ENCODE data around the gene CDKN1A. TPM values are rescaled to one million over a fixed set of nuclear protein-coding genes. Genes with fewer than 3 reads are reported as not detected.

CDKN1A gene
- total RNA-seq, 1 donor from 2014 or later = 48.4 TPM

- no peak for TF ChIP-seq CTCF (IDR thresholded peaks at IDR 0.05; ENCODE audit: unreplicated experiment)
- Mint-ChIP-seq H3K9me3 (ENCODE audit: unreplicated experiment) (no peaks in the 10 kb centered on the region), H3K27ac (ENCODE audit: unreplicated experiment) (no peak overlapping the region), H3K4me3 (ENCODE audit: unreplicated experiment) (no peak overlapping the region), H3K36me3 (ENCODE audit: low read depth, unreplicated experiment) (no peaks in the 10 kb centered on the region), H3K27me3 (ENCODE audit: unreplicated experiment) (peaks cover 11% of the 10 kb centered on the region), H3K4me1 (ENCODE audit: unreplicated experiment) (no peaks in the 10 kb centered on the region)
- DNase-seq (ENCODE audit: low spot score) = no peak
Measured at GRCh38 chr6:36698196-36698595, 19.7 kb downstream of the CDKN1A start.

GRCh38 chr6:36698871-36699271 lies 20.4 kb downstream of the CDKN1A start:
- Mint-ChIP-seq H3K4me3 (ENCODE audit: unreplicated experiment) (no peak overlapping the region), H3K4me1 (ENCODE audit: unreplicated experiment) (no peaks in the 10 kb centered on the region), H3K27ac (ENCODE audit: unreplicated experiment) (no peak overlapping the region), H3K27me3 (ENCODE audit: unreplicated experiment) (peaks cover 12% of the 10 kb centered on the region), H3K9me3 (ENCODE audit: unreplicated experiment) (no peaks in the 10 kb centered on the region), H3K36me3 (ENCODE audit: low read depth, unreplicated experiment) (no peaks in the 10 kb centered on the region)
- no peak for DNase-seq (ENCODE audit: low spot score)
- no peak for TF ChIP-seq CTCF (IDR thresholded peaks at IDR 0.05; ENCODE audit: unreplicated experiment)

- Mint-ChIP-seq H3K27ac (ENCODE audit: unreplicated experiment) (no peak overlapping the region), H3K4me1 (ENCODE audit: unreplicated experiment) (no peaks in the 10 kb centered on the region), H3K36me3 (ENCODE audit: low read depth, unreplicated experiment) (no peaks in the 10 kb centered on the region), H3K9me3 (ENCODE audit: unreplicated experiment) (no peaks in the 10 kb centered on the region), H3K27me3 (ENCODE audit: unreplicated experiment) (peaks cover 12% of the 10 kb centered on the region), H3K4me3 (ENCODE audit: unreplicated experiment) (no peak overlapping the region)
- TF ChIP-seq CTCF (IDR thresholded peaks at IDR 0.05; ENCODE audit: unreplicated experiment) = no peak
- no peak for DNase-seq (ENCODE audit: low spot score)
Measured at GRCh38 chr6:36699348-36699747, 20.8 kb downstream of the CDKN1A start.

- Mint-ChIP-seq H3K27ac (ENCODE audit: unreplicated experiment) (no peak overlapping the region), H3K4me1 (ENCODE audit: unreplicated experiment) (no peaks in the 10 kb centered on the region), H3K4me3 (ENCODE audit: unreplicated experiment) (no peak overlapping the region), H3K36me3 (ENCODE audit: low read depth, unreplicated experiment) (no peaks in the 10 kb centered on the region), H3K27me3 (ENCODE audit: unreplicated experiment) (peaks cover 12% of the 10 kb centered on the region), H3K9me3 (ENCODE audit: unreplicated experiment) (no peaks in the 10 kb centered on the region)
- no peak for DNase-seq (ENCODE audit: low spot score)
- TF ChIP-seq CTCF (IDR thresholded peaks at IDR 0.05; ENCODE audit: unreplicated experiment) = no peak
Measured at GRCh38 chr6:36700071-36700812, 21.7 kb downstream of the CDKN1A start.

GRCh38 chr6:36700831-36701230 lies 22.3 kb downstream of the CDKN1A start:
- Mint-ChIP-seq H3K27ac (ENCODE audit: unreplicated experiment) (no peak overlapping the region), H3K36me3 (ENCODE audit: low read depth, unreplicated experiment) (no peaks in the 10 kb centered on the region), H3K27me3 (ENCODE audit: unreplicated experiment) (peaks cover 12% of the 10 kb centered on the region), H3K4me1 (ENCODE audit: unreplicated experiment) (peaks cover 2% of the 10 kb centered on the region), H3K9me3 (ENCODE audit: unreplicated experiment) (no peaks in the 10 kb centered on the region), H3K4me3 (ENCODE audit: unreplicated experiment) (no peak overlapping the region)
- DNase-seq (ENCODE audit: low spot score) = no peak
- no peak for TF ChIP-seq CTCF (IDR thresholded peaks at IDR 0.05; ENCODE audit: unreplicated experiment)

All from endothelial cell (in vitro differentiated cells).